Activated naive CD8-positive, alpha-beta T cell treated with anti-CD3 and anti-CD28 coated beads for 36 hours (primary cell): ENCODE results near the gene MGST2. TPM values are rescaled to one million over a fixed set of nuclear protein-coding genes. Genes with fewer than 3 reads are reported as not detected.
A peak's percentile ranks its signal among the peaks of the same experiment; 100 is the strongest.

Experiments used
- DNase-seq: peaks from one replicate; pipeline ENCODE4 v3.0.0; 2021
- H3K27ac Mint-ChIP-seq: one replicate; pipeline ENCODE4 v1.8.0; 2022; ENCODE audit warnings: mild to moderate bottlenecking, moderate library complexity, mixed read lengths
- H3K27me3 Mint-ChIP-seq: one replicate; pipeline ENCODE4 v1.8.0; 2022; ENCODE audit warnings: mild to moderate bottlenecking, mixed read lengths
- H3K36me3 Mint-ChIP-seq: one replicate; pipeline ENCODE4 v1.8.0; 2021; ENCODE audit warnings: mild to moderate bottlenecking, mixed read lengths
- H3K4me1 Mint-ChIP-seq: one replicate; pipeline ENCODE4 v1.8.0; 2021; ENCODE audit warnings: mixed read lengths
- H3K4me3 Mint-ChIP-seq: one replicate; pipeline ENCODE4 v1.8.0; 2022; ENCODE audit warnings: mild to moderate bottlenecking, moderate library complexity, mixed read lengths
- H3K9me3 Mint-ChIP-seq: one replicate; pipeline ENCODE4 v1.8.0; 2022; ENCODE audit warnings: mixed read lengths
- total RNA-seq, 2 experiments: library from RNA; stranded (reverse); gene quantifications; one replicate each; pipeline ENCODE4 v1.2.3, GENCODE V29; 2021

MGST2 gene
- total RNA-seq, 2 experiments from 2014 or later, result 7.3 to 9.5 TPM

GRCh38 chr4:139658185-139658584 lies 7.4 kb upstream of the MGST2 start:
- Mint-ChIP-seq H3K4me3 (peak overlapping the region; percentile 38), H3K36me3 (no peaks in the 10 kb centered on the region), H3K27ac (peak overlapping the region; percentile 63), H3K4me1 (peaks cover 18% of the 10 kb centered on the region), H3K9me3 (no peaks in the 10 kb centered on the region), H3K27me3 (peaks cover 8% of the 10 kb centered on the region)
- DNase-seq, result no peak

DNA sequence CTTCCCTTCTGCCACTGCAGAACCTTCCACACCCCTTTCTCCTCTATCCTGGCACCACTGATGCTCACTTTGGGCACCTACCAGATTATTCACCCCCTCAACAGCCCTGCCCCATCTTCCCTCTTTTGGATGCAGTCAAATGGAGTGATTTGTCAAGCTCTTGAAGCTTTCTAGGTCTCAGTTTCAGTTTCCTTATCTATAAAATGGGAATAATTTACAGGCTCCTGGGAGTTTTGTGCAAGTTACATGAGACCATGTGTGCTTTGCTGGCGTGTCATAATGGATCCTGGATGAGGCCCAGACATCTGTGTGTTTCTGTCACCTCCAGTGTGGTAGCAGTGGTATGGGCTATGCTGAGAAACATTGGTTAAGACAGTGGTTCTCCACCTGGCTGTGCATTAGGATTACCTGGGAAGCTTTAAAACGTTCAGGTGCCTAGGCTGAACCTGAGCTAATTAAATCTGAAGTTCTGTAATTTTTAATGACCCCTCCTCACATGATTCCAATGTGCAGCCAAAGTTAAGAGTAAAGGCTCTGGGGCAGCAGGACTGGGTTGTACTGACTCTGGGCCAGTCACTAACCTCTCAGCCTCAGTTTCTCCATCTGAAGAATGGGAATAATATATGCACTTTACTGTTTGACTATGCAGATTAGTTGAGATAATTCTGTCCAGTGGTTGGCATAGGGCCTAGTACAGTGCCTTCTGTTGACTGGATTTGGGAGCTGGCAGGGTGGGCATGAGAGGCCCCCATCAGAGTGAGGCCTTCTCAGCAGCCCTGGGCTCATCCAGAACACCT lies 6.8 kb upstream of the MGST2 start:
- Mint-ChIP-seq H3K4me3 (peak overlapping the region; percentile 38), H3K27ac (peak overlapping the region; percentile 59), H3K27me3 (peaks cover 8% of the 10 kb centered on the region), H3K36me3 (no peaks in the 10 kb centered on the region), H3K9me3 (no peaks in the 10 kb centered on the region), H3K4me1 (peaks cover 18% of the 10 kb centered on the region)
- DNase-seq, result no peak

GRCh38 chr4:139659735-139660424 lies 5.7 kb upstream of the MGST2 start:
- peaks cover 8% of the 10 kb centered on the region for H3K27me3 Mint-ChIP-seq
- no peaks in the 10 kb centered on the region for H3K9me3 Mint-ChIP-seq
- peaks cover 18% of the 10 kb centered on the region for H3K4me1 Mint-ChIP-seq
- H3K4me3 Mint-ChIP-seq, result no peak overlapping the region
- no peaks in the 10 kb centered on the region for H3K36me3 Mint-ChIP-seq
- no peak overlapping the region for H3K27ac Mint-ChIP-seq
- no peak for DNase-seq

DNA sequence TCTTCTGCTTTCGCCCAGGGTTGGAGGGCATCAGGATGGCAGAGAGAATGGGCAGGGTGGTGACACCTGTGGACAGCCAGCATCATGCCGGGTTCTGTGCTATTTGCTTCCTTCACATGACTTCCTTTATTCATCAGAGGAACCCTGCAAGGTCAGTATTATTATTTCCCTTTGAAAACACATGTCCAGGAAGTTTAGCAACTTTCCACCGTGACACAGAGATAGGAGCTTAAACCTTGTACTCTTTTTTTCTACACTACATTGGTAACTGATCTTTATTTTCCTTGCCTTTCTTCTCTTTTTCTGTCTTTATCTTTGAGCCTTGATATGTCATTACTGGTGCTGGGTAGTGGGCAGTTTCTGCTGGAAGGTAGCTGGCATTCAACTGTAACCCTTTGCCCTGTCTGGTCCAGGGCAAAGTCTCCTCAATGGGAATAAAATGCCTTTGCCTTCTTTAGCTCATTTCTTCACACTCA lies 5.0 kb upstream of the MGST2 start:
- no peak for DNase-seq
- Mint-ChIP-seq H3K27me3 (peaks cover 8% of the 10 kb centered on the region), H3K9me3 (no peaks in the 10 kb centered on the region), H3K36me3 (no peaks in the 10 kb centered on the region), H3K4me3 (no peak overlapping the region), H3K27ac (no peak overlapping the region), H3K4me1 (peaks cover 22% of the 10 kb centered on the region)

DNA sequence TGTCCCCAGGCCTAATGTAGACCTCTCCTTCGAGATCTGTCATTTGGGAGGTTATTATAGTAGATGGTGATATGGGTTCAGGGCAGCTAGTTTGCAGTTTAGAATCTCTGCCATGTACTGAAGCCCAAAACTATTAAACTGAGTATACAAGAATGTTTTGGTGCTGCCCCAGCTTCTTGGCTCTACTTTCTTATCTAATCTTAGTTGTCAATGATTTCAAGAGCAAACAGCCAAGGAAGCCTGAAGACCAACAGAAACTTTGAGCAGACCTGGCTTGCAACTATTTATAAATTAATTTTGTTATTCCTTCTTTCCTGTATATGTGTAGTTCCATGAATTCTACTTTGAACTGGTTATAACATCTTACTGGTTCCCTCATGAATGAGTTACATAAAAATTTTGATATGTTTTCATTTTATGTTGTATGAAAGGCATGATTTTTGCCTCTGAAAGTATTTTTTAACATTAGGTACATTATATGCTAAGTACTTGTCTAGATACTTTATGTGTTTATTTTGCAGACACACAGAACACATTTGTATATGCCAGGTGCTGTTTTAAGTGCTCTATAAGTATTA lies 2.0 kb upstream of the MGST2 start:
- DNase-seq, result no peak
- H3K27me3 Mint-ChIP-seq, result peaks cover 4% of the 10 kb centered on the region
- peaks cover 20% of the 10 kb centered on the region for H3K4me1 Mint-ChIP-seq
- H3K4me3 Mint-ChIP-seq, result no peak overlapping the region
- H3K9me3 Mint-ChIP-seq, result no peaks in the 10 kb centered on the region
- peaks cover 3% of the 10 kb centered on the region for H3K36me3 Mint-ChIP-seq
- no peak overlapping the region for H3K27ac Mint-ChIP-seq

GRCh38 chr4:139664442-139664841 lies 1.2 kb upstream of the MGST2 start:
- H3K27me3 Mint-ChIP-seq, result peaks cover 4% of the 10 kb centered on the region
- H3K36me3 Mint-ChIP-seq, result peaks cover 3% of the 10 kb centered on the region
- no peak overlapping the region for H3K27ac Mint-ChIP-seq
- peaks cover 19% of the 10 kb centered on the region for H3K4me1 Mint-ChIP-seq
- no peak overlapping the region for H3K4me3 Mint-ChIP-seq
- H3K9me3 Mint-ChIP-seq, result no peaks in the 10 kb centered on the region
- no peak for DNase-seq

DNA sequence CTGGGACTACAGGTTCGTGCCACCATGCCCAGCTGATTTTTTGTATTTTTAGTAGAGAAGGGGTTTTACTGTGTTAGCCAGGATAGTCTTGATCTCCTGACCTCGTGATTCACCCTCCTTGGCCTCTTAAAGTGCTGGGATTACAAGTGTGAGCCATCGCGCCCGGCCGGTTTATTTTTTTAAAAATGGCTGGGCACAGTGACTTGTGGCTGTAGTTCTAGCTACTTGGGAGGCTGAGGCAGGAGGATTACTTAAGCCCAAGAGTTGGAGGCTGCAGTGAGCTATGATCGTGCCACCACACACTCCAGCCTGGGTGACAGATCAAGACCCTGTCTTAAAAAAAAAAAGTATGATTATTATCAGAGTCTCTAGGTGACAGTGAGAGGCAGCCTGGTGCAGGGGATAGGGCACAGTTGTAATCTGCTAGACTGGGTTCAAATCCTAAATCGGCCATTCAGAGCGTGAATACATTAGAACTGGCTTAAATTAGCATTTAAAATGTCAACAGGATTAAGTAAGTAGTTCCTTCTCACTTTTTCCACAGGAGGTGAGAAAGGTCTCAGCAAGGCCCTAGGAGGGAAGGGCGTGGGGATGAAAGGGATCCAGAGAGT lies 435 bp upstream of the MGST2 start:
- Mint-ChIP-seq H3K4me3 (peak overlapping the region; percentile 93), H3K9me3 (no peaks in the 10 kb centered on the region), H3K4me1 (peaks cover 19% of the 10 kb centered on the region), H3K27me3 (peaks cover 4% of the 10 kb centered on the region), H3K36me3 (peaks cover 3% of the 10 kb centered on the region), H3K27ac (peak overlapping the region; percentile 83)
- DNase-seq, result no peak

- H3K9me3 Mint-ChIP-seq, result no peaks in the 10 kb centered on the region
- H3K27ac Mint-ChIP-seq, result peak overlapping the region; percentile 83
- H3K4me1 Mint-ChIP-seq, result peaks cover 15% of the 10 kb centered on the region
- H3K4me3 Mint-ChIP-seq, result peak overlapping the region; percentile 93
- peaks cover 4% of the 10 kb centered on the region for H3K27me3 Mint-ChIP-seq
- no peak for DNase-seq
- H3K36me3 Mint-ChIP-seq, result peaks cover 3% of the 10 kb centered on the region
Measured at GRCh38 chr4:139666735-139667281, 1.2 kb downstream of the MGST2 start.

GRCh38 chr4:139668036-139668435 lies 2.4 kb downstream of the MGST2 start:
- no peaks in the 10 kb centered on the region for H3K9me3 Mint-ChIP-seq
- H3K27me3 Mint-ChIP-seq, result peaks cover 4% of the 10 kb centered on the region
- peaks cover 15% of the 10 kb centered on the region for H3K4me1 Mint-ChIP-seq
- no peak overlapping the region for H3K4me3 Mint-ChIP-seq
- H3K36me3 Mint-ChIP-seq, result peaks cover 3% of the 10 kb centered on the region
- H3K27ac Mint-ChIP-seq, result no peak overlapping the region
- no peak for DNase-seq

GRCh38 chr4:139668658-139669201 lies 3.1 kb downstream of the MGST2 start:
- H3K36me3 Mint-ChIP-seq, result peaks cover 3% of the 10 kb centered on the region
- peaks cover 15% of the 10 kb centered on the region for H3K4me1 Mint-ChIP-seq
- no peak for DNase-seq
- H3K9me3 Mint-ChIP-seq, result no peaks in the 10 kb centered on the region
- no peak overlapping the region for H3K27ac Mint-ChIP-seq
- H3K4me3 Mint-ChIP-seq, result no peak overlapping the region
- H3K27me3 Mint-ChIP-seq, result peaks cover 4% of the 10 kb centered on the region

DNA sequence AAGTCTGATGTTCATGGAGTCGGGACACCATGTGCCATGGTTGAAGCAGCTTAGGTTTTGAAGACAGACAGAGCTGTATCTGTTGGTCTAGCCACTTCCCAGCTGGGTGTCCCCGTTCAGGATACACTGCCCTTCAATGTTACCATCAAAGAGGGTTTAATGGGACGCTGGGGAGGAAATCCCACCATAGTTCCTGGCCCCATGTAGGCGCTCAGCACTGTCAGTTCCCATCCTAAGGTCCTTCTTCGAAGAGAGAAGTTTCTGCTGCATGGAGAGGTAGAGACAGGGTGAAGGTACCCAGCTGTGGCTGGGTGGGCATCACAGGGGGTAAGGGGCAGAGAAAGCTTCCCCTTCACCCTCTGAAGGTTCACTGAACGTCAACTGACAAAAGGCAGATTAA lies 3.7 kb downstream of the MGST2 start:
- Mint-ChIP-seq H3K4me1 (peaks cover 15% of the 10 kb centered on the region), H3K27ac (no peak overlapping the region), H3K36me3 (peaks cover 3% of the 10 kb centered on the region), H3K27me3 (peaks cover 4% of the 10 kb centered on the region), H3K9me3 (no peaks in the 10 kb centered on the region), H3K4me3 (no peak overlapping the region)
- no peak for DNase-seq

DNA sequence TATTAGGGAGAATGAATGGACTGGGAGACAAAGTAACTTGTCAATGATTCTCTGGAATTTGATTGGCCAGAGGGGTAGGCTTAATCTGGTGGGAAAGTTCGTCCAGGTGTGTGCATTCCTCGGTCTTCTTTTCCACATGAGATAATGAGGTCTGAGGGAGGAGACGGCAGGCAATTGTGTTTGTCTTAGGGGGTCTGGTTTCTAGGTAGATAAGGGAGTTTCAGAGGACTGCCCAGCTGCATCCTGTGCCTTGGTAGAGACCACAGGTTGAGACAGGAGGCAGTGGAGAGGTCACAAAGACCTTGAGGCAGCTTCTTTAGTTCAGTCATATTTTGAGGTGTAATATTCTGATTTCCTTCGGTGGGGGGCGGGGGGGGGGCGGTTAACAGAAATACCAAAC lies 4.3 kb downstream of the MGST2 start:
- no peak overlapping the region for H3K27ac Mint-ChIP-seq
- no peaks in the 10 kb centered on the region for H3K9me3 Mint-ChIP-seq
- peaks cover 3% of the 10 kb centered on the region for H3K36me3 Mint-ChIP-seq
- H3K27me3 Mint-ChIP-seq, result peaks cover 4% of the 10 kb centered on the region
- DNase-seq, result no peak
- peaks cover 15% of the 10 kb centered on the region for H3K4me1 Mint-ChIP-seq
- no peak overlapping the region for H3K4me3 Mint-ChIP-seq

GRCh38 chr4:139670775-139671174 lies 5.2 kb downstream of the MGST2 start:
- peaks cover 4% of the 10 kb centered on the region for H3K27me3 Mint-ChIP-seq
- no peak overlapping the region for H3K4me3 Mint-ChIP-seq
- peaks cover 10% of the 10 kb centered on the region for H3K4me1 Mint-ChIP-seq
- no peak overlapping the region for H3K27ac Mint-ChIP-seq
- H3K36me3 Mint-ChIP-seq, result peaks cover 3% of the 10 kb centered on the region
- H3K9me3 Mint-ChIP-seq, result no peaks in the 10 kb centered on the region
- no peak for DNase-seq

DNA sequence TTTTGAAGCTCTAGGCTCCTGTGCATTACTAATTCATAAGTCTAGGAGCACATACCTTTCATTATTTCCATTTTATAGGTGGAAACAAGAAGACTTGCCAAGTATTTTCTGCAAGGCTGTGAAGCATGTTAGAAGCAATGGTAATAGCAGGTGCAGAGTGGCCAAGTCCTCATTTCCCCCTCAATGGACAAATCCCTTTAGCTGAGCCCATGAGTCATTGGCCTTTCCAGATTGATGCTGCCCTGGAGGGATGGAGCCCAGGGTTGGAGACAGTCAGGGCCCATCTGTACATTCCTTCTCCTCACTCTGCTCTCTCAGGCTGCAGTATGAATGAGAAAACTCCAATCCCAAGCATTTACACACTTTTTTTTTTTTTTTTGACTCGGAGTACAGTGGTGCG lies 6.6 kb downstream of the MGST2 start:
- no peak for DNase-seq
- H3K36me3 Mint-ChIP-seq, result no peaks in the 10 kb centered on the region
- H3K4me3 Mint-ChIP-seq, result no peak overlapping the region
- no peaks in the 10 kb centered on the region for H3K4me1 Mint-ChIP-seq
- H3K27ac Mint-ChIP-seq, result no peak overlapping the region
- H3K27me3 Mint-ChIP-seq, result no peaks in the 10 kb centered on the region
- no peaks in the 10 kb centered on the region for H3K9me3 Mint-ChIP-seq

DNA sequence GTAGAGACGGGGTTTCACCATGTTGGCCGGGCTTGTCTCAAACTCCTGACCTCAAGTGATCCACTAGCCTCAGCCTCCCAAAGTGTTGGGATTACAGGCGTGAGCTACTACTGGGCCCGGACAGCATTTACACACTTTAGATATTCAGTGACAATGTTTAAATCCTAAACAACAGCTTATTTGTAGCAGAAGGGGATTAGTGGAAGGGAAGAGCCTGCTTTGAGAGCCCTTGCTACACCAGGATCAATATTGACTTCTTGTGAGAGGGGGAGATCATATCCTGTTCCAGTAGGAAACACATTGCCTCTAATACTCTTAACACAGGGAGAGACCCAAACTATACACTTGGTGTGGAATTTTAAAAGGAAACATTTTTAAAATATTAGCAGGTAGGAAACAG lies 7.1 kb downstream of the MGST2 start:
- no peak overlapping the region for H3K27ac Mint-ChIP-seq
- H3K36me3 Mint-ChIP-seq, result no peaks in the 10 kb centered on the region
- H3K27me3 Mint-ChIP-seq, result no peaks in the 10 kb centered on the region
- DNase-seq, result no peak
- H3K4me1 Mint-ChIP-seq, result no peaks in the 10 kb centered on the region
- no peak overlapping the region for H3K4me3 Mint-ChIP-seq
- no peaks in the 10 kb centered on the region for H3K9me3 Mint-ChIP-seq
